ENCODE results near the gene SLC9C2.
"Not testable (repeated sequence)": the region's sequence is repeated elsewhere in the genome, so short reads cannot be mapped to it uniquely, and the experiment has no call there.

SLC9C2 gene

DNA sequence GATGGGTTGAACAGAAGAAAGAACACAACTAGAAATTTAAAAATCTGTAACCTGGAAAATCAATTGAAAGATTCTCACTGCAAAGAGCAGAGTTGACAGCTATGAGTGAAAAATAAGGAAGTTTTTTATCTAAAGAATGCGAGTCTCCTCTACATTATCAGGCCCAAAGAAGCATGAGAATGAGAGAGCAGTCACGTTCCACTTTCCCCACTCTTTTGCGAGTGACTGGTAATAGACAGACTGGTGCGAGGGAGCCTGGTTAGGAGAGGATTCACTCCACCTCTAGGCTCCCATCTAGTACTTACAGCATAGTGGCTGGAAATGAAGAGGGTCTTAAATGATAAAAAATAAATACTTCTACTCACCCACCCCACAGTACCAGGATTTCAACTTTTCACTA, 73.8 kb downstream of the SLC9C2 start:
- in situ Hi-C loops (cut with MboI; ENCODE audit: low sequenced_read_pairs), result no loop called here

DNA sequence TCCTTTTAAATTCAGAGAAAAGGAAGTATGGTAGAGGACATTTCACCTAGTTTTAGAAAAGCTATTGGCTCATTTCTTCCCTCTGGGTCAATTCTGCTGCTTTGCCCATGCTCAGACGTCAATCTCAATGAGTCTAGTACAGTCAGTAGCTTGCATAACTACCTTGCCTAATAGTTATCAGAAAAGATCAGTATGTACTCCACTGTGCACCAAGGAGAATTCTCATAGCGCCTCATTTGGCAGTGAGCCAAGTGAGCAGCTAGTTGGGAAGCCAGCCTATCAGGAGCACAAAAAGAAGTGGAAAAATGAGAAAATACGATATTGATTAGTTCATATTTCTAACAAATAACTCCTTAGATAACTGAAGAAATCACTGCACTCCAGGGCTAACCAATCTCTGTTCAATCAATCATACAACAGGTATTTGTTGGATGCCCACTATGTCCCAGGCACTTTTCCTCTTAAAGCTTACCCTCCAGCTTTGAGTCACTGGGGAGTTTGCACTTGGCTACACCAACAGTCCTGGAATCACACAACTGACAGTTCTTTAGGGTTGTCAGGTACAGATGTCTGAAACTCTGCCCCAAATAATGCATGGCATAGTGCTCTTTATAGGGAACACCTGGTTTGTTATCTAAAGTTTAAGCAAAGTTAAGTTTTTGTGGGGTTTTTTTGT, 75.6 kb downstream of the SLC9C2 start:
- in situ Hi-C loops (cut with MboI; ENCODE audit: low sequenced_read_pairs), result no loop called here

DNA sequence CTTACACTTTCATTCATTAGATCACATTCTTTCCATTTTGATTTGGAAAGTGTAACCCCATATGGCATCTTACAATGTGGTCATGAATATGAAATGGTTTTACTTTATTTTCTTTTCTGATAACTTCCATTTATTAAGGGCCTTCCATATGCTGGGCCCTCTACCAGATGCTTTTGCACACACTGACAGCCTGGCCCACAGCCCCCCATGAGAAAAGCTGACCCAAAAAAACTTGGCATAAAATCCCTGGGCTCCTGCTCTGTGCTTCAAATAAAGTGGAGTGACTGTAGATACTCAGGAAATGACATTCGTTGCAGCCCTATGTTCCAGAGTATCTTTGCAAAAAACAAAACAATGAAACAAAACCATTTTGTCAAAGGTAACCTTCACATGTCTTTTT, 76.9 kb downstream of the SLC9C2 start:
- in situ Hi-C loops (cut with MboI; ENCODE audit: low sequenced_read_pairs), result no loop called here

DNA sequence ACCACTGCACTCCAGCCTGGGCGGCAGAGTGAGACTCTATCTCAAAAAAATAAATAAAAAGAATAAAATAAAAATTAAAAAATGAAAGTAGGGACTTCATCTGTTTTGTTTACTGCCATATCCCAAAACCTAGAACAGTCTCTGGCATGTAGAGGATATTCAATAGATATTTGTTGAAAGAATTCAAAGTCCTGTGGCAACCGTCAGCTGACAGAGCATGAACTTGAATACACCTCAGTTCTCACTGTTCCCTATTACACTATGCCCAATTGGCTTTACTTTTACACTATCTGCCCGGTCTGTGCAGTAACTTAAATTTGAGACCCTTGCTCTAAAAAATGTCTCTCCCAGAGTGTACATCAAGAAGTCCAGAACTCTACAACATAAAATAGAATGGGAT, 79.5 kb downstream of the SLC9C2 start:
- in situ Hi-C loops (cut with MboI; ENCODE audit: low sequenced_read_pairs), result no loop called here

DNA sequence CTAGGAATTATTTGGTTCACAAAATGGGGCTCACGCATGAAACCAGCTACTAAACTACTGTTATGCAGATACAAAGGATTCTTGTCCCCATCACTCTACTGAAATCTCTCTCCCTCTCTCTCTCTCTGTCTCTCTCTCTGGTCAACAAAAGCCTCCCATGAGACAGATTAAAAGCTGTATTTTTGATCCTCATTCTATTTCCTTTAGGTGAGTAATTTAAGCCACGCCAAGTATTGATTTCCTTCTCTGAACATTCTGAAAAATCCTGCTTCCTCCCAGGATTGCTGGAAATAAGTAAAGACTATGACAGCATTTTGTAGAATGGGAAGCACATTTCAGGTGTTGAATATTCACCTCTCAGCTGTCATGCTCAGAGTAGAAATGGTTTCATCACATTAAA, 82.1 kb downstream of the SLC9C2 start:
- in situ Hi-C loops (cut with MboI; ENCODE audit: low sequenced_read_pairs), result no loop called here

DNA sequence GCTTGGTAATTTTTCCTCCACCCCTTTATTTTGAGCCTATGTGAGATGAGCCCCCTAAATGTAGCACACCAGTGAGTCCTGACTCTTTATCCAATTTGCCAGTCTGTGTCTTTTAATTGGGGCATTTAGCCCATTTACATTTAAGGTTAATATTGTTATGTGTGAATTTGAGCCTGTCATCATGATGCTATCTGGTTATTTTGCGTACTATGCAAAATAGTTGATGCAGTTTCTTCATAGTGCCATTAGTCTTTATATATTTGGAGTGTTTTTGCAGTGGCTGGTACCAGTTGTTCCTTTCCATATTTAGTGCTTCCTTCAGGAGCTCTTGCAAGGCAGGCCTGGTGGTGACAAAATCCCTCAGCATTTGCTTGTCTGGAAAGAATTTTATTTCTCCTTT, 88.4 kb downstream of the SLC9C2 start:
- in situ Hi-C loops (cut with MboI; ENCODE audit: low sequenced_read_pairs), result not testable (repeated sequence)

DNA sequence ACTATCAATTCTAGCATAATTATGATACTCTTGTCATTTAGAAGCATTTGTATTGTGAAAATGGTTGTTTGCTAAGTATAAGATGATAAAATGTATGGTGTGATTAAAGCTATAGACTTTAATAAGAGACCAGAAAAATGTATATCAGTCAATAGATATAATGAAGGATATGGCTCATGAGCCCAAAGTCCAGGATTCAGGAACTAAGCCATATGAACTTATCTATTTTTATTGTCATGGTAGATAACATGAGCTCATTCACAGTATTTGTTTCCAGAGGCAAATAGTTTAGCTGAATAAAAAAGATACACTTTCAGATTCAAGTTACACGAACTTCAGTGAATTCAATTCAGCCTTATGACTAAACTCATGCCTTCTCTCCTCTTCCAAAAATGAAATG, 93.1 kb downstream of the SLC9C2 start:
- in situ Hi-C loops (cut with MboI; ENCODE audit: low sequenced_read_pairs), result no loop called here

DNA sequence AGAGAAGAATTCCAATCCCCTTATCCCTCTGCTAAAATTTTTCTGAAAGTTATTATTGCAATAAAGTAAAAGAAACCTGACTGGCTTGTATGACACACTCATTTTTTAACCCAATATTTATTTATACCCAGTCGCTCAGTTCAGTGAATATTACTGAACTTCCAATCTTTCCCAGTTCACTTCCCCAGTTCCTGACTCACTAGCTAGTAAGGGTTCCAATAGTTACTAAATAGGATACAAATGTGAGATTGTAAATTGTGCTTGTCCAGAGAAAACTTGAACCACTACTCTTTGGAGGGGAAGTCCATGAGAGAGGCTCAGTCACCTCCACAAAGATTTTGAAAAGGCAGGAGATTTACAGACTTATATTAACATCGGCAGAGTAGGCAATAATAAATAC, 94.3 kb downstream of the SLC9C2 start:
- in situ Hi-C loops (cut with MboI; ENCODE audit: low sequenced_read_pairs), result no loop called here

DNA sequence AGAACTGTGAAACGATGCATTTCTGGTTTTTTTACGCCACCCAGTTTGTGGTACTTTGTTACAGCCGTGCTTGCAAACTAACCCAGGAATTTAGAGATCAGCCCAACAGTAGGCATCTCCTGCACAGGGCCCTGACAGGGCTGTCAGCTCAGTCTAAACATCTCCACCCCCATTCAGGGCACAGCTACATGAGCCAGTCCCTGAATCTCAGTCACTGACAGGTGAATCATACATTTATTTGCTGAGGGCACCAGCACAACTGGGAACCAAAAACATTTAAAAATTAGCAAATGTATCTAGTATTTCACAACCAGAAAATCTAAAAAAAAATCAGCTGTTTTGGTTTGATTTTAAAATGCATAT, 95.0 kb downstream of the SLC9C2 start:
- in situ Hi-C loops (cut with MboI; ENCODE audit: low sequenced_read_pairs), result no loop called here

DNA sequence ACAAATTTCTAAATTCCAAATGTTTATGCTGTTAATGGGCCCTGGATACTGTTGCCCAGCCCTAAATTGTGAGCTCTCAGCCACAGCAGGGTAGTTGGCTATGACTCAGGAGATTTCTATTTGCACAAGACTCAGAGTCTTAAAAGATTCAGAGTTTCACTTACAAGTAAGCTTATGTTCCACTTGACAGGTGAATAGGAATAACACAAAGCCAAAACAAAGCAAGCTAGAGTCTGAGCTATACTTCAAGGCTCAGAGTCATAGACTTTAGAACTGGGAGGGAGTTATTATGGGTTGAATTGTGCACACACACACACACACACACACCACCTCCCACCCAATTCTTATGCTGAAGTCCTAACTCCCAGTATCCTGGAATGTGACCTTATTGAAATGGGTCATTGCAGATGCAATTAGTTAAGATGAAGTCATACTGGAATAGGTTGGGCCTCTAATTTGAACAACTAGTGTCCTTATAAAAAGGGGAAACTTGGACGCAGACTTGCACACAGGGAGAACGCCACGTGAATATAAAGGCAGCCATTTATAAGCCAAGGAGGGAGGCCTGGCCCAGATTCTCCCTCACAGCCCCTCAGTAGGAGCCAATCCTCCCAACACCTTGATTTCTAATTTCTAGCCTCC, 95.5 kb downstream of the SLC9C2 start:
- in situ Hi-C loops (cut with MboI; ENCODE audit: low sequenced_read_pairs), result no loop called here

DNA sequence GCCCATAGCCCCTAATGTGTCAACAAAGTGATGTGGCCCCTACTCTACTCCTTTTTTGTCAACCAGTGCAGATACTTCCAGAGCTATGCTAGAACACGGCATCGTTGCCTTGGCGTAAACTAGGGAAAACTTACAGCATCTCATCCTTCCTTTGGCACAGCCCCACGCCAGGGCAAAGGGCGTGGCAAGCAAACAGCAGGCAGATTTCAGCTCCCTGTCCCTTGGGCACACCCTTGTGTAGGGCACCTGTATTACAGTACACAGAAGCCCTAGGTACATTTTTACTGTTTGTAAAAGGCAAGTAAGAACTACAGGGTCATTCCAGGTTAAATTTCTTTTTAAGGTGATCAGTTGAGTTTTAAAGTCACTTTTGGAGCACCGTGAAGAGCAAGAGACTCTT, 96.4 kb downstream of the SLC9C2 start:
- in situ Hi-C loops (cut with MboI; ENCODE audit: low sequenced_read_pairs), result no loop called here

DNA sequence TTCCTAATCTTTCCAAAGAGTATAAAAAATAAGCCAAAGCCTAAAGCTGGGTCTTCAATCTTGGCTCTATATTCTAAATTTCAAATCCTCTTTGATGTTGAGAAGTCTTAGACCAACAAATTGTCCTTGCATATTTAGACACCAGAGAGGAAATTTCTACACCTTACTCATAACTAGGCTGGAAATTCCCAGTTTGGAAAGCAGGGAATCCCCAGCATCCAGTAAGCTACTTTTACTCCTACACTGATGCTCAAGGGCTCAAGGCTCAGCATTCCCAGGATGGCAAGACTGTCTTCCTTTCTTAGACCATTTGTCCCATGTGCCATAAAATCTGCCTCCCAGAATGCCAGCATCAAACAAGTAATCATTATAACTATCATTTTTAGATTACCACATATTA, 97.5 kb downstream of the SLC9C2 start:
- in situ Hi-C loops (cut with MboI; ENCODE audit: low sequenced_read_pairs), result no loop called here

DNA sequence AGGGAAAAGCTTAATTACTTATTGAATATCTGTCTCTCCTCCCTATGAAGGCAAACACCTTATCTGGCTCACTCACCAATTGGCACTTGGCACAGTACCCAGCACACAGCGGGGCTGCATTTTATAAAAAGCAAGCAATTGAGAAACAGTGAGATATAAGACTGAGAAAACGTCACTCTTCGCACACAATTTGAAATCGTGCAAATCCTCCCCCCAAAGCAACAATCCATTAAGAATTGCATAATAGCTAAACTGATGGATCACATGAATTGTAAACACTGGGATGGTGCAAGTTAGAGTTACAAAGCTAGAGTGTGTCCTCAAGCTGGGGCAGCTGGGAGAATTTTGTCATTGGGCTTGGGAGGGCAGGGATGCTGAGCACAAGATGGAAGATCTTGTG, 98.6 kb downstream of the SLC9C2 start:
- in situ Hi-C loops (cut with MboI; ENCODE audit: low sequenced_read_pairs), result no loop called here

DNA sequence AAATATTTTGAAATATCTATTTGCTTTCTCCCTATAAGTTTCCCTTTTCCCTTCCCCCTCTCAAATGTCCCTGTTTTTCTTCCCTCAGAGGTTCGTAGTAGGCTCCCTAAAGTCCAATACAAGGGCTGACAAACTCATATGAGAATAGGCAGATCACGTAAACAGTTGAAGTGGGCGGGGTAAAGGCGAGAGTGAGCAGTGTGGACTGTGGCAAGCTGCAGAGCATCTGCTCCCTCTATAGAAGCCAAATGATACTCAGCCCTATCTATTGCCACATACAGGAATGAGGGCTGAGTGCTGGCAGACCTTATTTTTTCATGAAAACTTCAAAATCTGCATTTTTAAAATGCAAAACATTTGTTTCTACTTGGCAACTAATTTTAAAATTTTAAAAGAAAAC, 99.5 kb downstream of the SLC9C2 start:
- in situ Hi-C loops (cut with MboI; ENCODE audit: low sequenced_read_pairs), result no loop called here

DNA sequence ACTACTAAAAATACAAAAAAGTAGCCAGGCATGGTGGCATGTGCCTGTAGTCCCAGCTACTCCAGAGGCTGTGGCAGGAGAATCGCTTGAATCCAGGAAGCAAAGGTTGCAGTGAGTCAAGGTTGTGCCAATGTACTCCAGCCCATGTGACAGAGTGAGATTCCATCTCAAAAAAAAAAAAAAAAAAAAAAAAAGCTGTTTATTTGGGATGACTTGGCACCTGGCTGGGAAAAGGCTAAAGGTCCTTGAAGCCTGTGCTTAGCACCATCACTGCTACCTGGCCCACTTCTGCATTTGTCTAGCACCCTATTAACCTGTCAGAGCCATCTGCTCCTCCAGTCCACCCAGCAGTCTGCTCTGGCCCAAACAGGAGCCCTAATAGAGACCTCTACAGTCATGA, 100.8 kb downstream of the SLC9C2 start:
- in situ Hi-C loops (cut with MboI; ENCODE audit: low sequenced_read_pairs), result no loop called here

DNA sequence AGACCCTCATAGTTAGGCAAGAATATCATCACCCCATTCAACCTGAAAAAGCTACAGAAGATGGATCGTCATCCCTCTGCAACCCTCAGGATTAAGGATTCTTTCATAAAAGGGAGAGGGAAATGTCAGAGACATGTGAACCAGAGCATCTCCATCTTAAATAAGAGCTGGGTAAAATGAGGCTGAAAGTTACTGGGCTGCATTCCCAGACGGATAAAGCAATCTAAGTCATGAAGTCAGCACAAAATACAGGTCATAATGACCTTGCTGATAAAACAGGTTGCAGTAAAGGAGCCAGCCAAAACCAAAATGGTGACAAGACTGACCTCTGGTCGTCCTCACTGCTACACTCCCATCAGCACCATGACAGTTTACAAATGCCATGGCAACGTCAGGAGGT, 103.1 kb downstream of the SLC9C2 start:
- in situ Hi-C loops (cut with MboI; ENCODE audit: low sequenced_read_pairs), result no loop called here

DNA sequence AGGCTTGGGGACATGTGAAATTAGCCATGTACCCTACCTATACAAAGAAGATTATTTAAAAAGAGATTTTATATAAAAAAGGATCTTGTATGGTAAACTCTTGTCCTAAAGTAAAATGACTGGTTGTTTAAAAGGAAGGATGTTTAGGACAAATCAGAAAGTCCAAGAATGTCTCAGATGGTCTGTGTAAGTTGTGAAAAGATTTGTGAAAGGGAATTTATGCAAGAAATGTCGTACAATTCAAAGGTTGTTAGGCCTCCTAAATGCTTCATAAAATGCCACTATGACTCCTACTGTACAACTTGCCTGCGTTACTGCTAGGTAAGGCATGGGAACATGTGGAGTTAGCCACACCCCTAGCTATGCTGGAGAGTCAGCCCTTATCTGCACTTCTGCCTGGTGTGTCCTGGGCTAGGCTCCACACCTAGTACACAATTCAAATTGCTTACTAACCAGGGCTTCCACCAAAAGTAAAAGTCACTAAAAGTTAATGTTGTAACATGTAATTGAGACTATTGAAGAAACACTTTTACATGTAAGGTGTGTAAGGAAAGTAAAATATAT, 106.0 kb downstream of the SLC9C2 start:
- in situ Hi-C loops (cut with MboI; ENCODE audit: low sequenced_read_pairs), result no loop called here

DNA sequence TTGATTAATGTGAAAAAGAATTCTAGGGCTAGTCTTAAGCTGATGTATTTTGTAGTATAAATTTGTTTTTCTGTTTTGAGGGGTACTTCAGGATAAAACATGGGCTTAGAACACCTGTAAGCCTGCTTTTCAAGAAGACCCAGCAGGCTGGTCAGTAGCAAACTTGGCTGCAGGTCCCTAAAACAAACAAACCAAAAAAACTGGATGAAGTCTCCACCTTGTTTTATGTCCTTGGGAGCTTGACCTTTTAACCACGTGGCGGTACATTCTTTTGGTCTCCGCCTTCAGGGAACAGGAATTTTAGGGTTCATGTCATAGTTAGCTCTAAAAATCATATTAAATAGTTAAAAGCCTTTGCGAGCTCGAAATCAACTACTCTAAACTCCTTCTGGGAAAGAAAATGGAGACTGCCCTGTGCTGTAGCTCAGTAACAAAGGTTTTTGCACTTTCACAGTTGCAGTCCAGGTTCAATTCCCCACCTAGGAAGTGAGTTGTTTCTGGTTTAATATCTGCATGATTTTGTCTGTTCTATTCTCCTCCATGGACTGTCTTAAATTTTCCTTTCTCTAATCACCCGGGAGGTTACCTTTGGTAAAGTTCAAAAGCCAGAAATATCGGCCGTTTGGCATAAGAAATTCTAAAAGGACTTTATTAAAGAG, 107.1 kb downstream of the SLC9C2 start:
- in situ Hi-C loops (cut with MboI; ENCODE audit: low sequenced_read_pairs), result no loop called here

DNA sequence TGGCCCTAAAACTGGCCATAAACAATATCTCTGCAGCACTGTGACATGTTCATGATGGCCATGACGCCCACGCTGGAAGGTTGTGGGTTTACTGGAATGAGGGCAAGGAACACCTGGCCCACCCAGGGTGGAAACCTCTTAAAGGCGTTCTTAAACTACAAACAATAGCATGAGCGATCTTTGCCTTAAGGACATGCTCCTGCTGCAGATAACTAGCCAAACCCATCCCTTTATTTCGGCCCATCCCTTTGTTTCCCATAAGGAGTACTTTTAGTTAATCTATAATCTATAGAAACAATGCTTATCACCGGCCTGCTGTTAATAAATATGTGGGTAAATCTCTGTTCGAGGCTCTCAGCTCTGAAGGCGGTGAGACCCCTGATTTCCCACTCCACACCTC, 109.7 kb downstream of the SLC9C2 start:
- in situ Hi-C loops (cut with MboI; ENCODE audit: low sequenced_read_pairs), result not testable (repeated sequence)

DNA sequence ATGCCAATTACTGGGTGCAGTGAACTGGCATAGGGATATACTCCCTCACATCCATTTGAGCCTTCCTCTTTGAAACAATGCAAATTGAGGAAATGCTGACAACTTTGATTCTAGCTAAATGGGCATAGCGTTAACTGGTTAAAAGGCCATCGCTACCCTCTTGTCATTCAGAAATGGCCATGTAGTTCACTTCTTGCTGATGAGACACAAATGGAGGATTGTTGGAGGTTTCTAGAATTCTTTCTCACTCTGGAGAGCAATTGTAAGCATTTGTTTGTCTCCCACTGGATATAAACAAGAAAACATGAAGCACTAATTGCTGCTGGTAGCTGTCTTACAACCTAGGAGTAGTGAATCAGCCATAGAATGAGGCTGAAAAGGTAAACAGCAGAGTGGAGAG, 111.4 kb downstream of the SLC9C2 start:
- in situ Hi-C loops (cut with MboI; ENCODE audit: low sequenced_read_pairs), result no loop called here

DNA sequence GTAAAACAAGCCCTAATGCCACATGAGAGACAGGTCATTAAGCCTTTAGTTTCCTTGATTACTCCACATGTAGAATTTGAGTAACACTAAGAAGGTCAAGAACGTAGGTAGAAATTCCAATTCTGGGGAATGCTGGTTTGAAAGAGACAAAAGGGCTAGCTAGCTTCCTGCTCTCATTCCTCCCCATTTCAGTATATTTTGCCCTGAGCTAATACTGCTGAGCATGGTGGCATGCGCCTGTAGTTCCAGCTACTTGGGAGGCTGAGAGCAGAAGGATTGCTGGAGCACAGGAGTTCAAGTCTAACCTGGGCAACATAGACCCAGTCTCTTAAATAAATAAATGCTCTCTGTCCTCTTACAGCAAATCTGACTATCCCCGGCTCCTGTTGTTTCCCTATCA, 112.9 kb downstream of the SLC9C2 start:
- in situ Hi-C loops (cut with MboI; ENCODE audit: low sequenced_read_pairs), result no loop called here

DNA sequence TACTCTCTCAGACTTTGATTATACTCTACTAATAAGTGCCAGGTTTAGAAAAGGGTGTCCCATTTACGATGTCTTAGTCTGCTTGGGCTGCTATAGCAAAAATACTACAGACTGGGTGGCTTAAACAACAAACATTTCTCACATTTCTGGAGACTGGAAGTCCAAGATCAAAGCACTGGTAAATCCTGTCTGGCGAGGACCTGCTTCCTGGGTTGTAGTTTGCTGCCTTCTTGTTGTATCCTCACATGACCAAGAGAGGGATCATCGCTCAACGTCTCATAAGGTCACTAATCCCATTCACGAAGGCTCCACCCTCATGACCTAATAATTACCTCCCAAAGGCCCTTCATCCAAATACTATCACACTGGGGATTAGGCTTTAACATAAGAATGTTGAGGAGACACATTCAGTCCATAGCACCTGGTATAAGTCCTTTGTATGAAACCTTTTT, 113.7 kb downstream of the SLC9C2 start:
- in situ Hi-C loops (cut with MboI; ENCODE audit: low sequenced_read_pairs), result no loop called here

Measured in HL-60/S4 treated with retinoic acid at 250 ng/mL for 4 days and 3 days (cell line).